ENCODE results near the gene UNC13A.
"Not testable (repeated sequence)": the region's sequence is repeated elsewhere in the genome, so short reads cannot be mapped to it uniquely, and the experiment has no call there.

UNC13A gene

GRCh38 chr19:17570291-17570690 lies 117.9 kb downstream of the UNC13A start:
- DNase-seq (ENCODE audit: low spot score): not testable (repeated sequence)

GRCh38 chr19:17567940-17568339 lies 120.2 kb downstream of the UNC13A start:
- no peak for DNase-seq (ENCODE audit: low spot score)

- DNase-seq (ENCODE audit: low spot score): no peak
Observed at GRCh38 chr19:17565611-17566010, 122.5 kb downstream of the UNC13A start.

GRCh38 chr19:17564781-17565180 lies 123.4 kb downstream of the UNC13A start:
- DNase-seq (ENCODE audit: low spot score): no peak

GRCh38 chr19:17562561-17562960 lies 125.6 kb downstream of the UNC13A start:
- no peak for DNase-seq (ENCODE audit: low spot score)

GRCh38 chr19:17562097-17562496 lies 126.1 kb downstream of the UNC13A start:
- DNase-seq (ENCODE audit: low spot score): no peak

- no peak for DNase-seq (ENCODE audit: low spot score)
Observed at GRCh38 chr19:17560205-17560595, 128.0 kb downstream of the UNC13A start.

- DNase-seq (ENCODE audit: low spot score): no peak
Observed at GRCh38 chr19:17557466-17557865, 130.7 kb downstream of the UNC13A start.

GRCh38 chr19:17556995-17557394 lies 131.2 kb downstream of the UNC13A start:
- no peak for DNase-seq (ENCODE audit: low spot score)

GRCh38 chr19:17555929-17556813 lies 132.0 kb downstream of the UNC13A start:
- DNase-seq (ENCODE audit: low spot score): peak; percentile 57

GRCh38 chr19:17555480-17555928 lies 132.7 kb downstream of the UNC13A start, which contains the start of gene COLGALT1:
Gene COLGALT1 (plus strand): TSS chr19:17555649. CDS start chr19:17555714, 65 bp downstream.
- peak; percentile 99 for DNase-seq (ENCODE audit: low spot score)

GRCh38 chr19:17554968-17555479 lies 133.1 kb downstream of the UNC13A start:
- DNase-seq (ENCODE audit: low spot score): no peak

- DNase-seq (ENCODE audit: low spot score): no peak
Observed at GRCh38 chr19:17553256-17553655, 134.9 kb downstream of the UNC13A start.

GRCh38 chr19:17552735-17553134 lies 135.4 kb downstream of the UNC13A start:
- not testable (repeated sequence) for DNase-seq (ENCODE audit: low spot score)

Measured in cerebellar cortex (tissue), 1 donor.